Measurements from ENCODE around the gene ARL5A. TPM values are rescaled to one million over a fixed set of nuclear protein-coding genes. Genes with fewer than 3 reads are reported as not detected.

The ARL5A gene
- total and polyA plus RNA-seq, 9 of the 15 experiments (the other 6 are each of a cell fraction or from before 2014, with no cell fraction given) = 16.3 to 117 (median 88.4) TPM

GRCh38 chr2:151789055-151789834 lies 39.0 kb downstream of the ARL5A start (continued):
- TF ChIP-seq ELF2 (CRISPR knock-in tag; IDR thresholded peaks at IDR 0.05) (no peak), FOXP4 (CRISPR knock-in tag; IDR thresholded peaks at IDR 0.05; ENCODE audit: borderline replicate concordance) (0 out of 2 replicates have a peak, but pooled peaks have one; percentile 47), ARID2 (IDR thresholded peaks at IDR 0.05) (no peak), NFIX (CRISPR knock-in tag; IDR thresholded peaks at IDR 0.05; ENCODE audit: low read depth) (no peak), ZNF449 (CRISPR knock-in tag; IDR thresholded peaks at IDR 0.05) (no peak), CREB3 (tag; conservative IDR thresholded peaks at IDR 0.05; ENCODE audit: low read depth) (no peak), HBP1 (CRISPR knock-in tag; IDR thresholded peaks at IDR 0.05) (0 out of 2 replicates have a peak, but pooled peaks have one; percentile 51), ETS2 (tag; IDR thresholded peaks at IDR 0.05; ENCODE audit: borderline replicate concordance, poor library complexity, severe bottlenecking) (no peak), STAT6 (CRISPR knock-in tag; IDR thresholded peaks at IDR 0.05) (no peak), NEUROD1 (IDR thresholded peaks at IDR 0.05; ENCODE audit: borderline replicate concordance, low read depth, low read length, partially characterized antibody) (no peak), XRCC3 (IDR thresholded peaks at IDR 0.05) (no peak), HNRNPL (IDR thresholded peaks at IDR 0.05; ENCODE audit: low read depth, low read length) (no peak), ZNF778 (CRISPR knock-in tag; IDR thresholded peaks at IDR 0.05) (no peak), ETV5 (CRISPR knock-in tag; IDR thresholded peaks at IDR 0.05; ENCODE audit: low read depth) (peak; percentile 37; the same call in 1 of the 2 replicates), ESRRA (IDR thresholded peaks at IDR 0.05; ENCODE audit: borderline replicate concordance, low read depth) (no peak), ZBTB26 (CRISPR knock-in tag; IDR thresholded peaks at IDR 0.05) (no peak)

Data from K562 (cell line).